ENCODE results near the gene NSRP1. TPM values are rescaled to one million over a fixed set of nuclear protein-coding genes. Genes with fewer than 3 reads are reported as not detected.
"Not testable (repeated sequence)": the region's sequence is repeated elsewhere in the genome, so short reads cannot be mapped to it uniquely, and the experiment has no call there.

The NSRP1 gene
- total RNA-seq, 1 donor from 2014 or later: 44.2 TPM

- TF ChIP-seq CTCF (IDR thresholded peaks at IDR 0.05): no peak
- intact Hi-C loops (cut with micrococcal nuclease): no loop called here
- no peaks in the 10 kb centered on the region for H3K27me3 Mint-ChIP-seq
- H3K4me1 Mint-ChIP-seq: peaks cover 3% of the 10 kb centered on the region
- H3K4me3 Mint-ChIP-seq: no peak overlapping the region
- peaks cover 53% of the 10 kb centered on the region for H3K36me3 Mint-ChIP-seq (ENCODE audit: low read depth)
- no peak for DNase-seq
- ATAC-seq (ENCODE audit: low read depth): no peak
- no peaks in the 10 kb centered on the region for H3K9me3 Mint-ChIP-seq
- CTCF ChIA-PET: interaction anchor here (1.1 to 1.7 kb wide), 2 partner anchors 8 to 27 kb away, joined by 4 to 7 read pairs; no protein-coding TSS in a partner anchor
- POLR2A ChIA-PET: interaction anchor here (0.6 kb wide), 1 partner anchor 40 kb away, joined by 3 read pairs; no protein-coding TSS in a partner anchor
- no peak overlapping the region for H3K27ac Mint-ChIP-seq
These were observed 16.0 kb downstream of the NSRP1 start for GRCh38 chr17:30132615-30133014.

- ChIA-PET CTCF (interaction anchor here (0.6 to 1.7 kb wide), 4 partner anchors 9 to 351 kb away, joined by 3 to 7 read pairs (median 4); no protein-coding TSS in a partner anchor), POLR2A (interaction anchor here (0.6 to 0.9 kb wide), 3 partner anchors 15 to 306 kb away, joined by 3 to 4 read pairs (median 3); no protein-coding TSS in a partner anchor)
- ATAC-seq (ENCODE audit: low read depth) (no peak), DNase-seq (no peak)
- peaks cover 7% of the 10 kb centered on the region for H3K4me1 Mint-ChIP-seq
- TF ChIP-seq CTCF (IDR thresholded peaks at IDR 0.05): no peak
- no peaks in the 10 kb centered on the region for H3K27me3 Mint-ChIP-seq
- no peak overlapping the region for H3K27ac Mint-ChIP-seq
- no peak overlapping the region for H3K4me3 Mint-ChIP-seq
- intact Hi-C loops (cut with micrococcal nuclease): no loop called here
- H3K9me3 Mint-ChIP-seq: no peaks in the 10 kb centered on the region
- peaks cover 57% of the 10 kb centered on the region for H3K36me3 Mint-ChIP-seq (ENCODE audit: low read depth)
These were observed 16.6 kb downstream of the NSRP1 start for GRCh38 chr17:30133197-30133596.

- no peak for DNase-seq
- H3K27ac Mint-ChIP-seq: no peak overlapping the region
- no peaks in the 10 kb centered on the region for H3K27me3 Mint-ChIP-seq
- intact Hi-C loops (cut with micrococcal nuclease): no loop called here
- H3K4me1 Mint-ChIP-seq: peaks cover 7% of the 10 kb centered on the region
- no peaks in the 10 kb centered on the region for H3K9me3 Mint-ChIP-seq
- H3K36me3 Mint-ChIP-seq (ENCODE audit: low read depth): peaks cover 57% of the 10 kb centered on the region
- ATAC-seq (ENCODE audit: low read depth): no peak
- TF ChIP-seq CTCF (IDR thresholded peaks at IDR 0.05): no peak
- POLR2A ChIA-PET: no interaction called here
- H3K4me3 Mint-ChIP-seq: no peak overlapping the region
- CTCF ChIA-PET: interaction anchor here (0.5 to 0.8 kb wide), 2 partner anchors 9 to 193 kb away, joined by 3 to 4 read pairs; no protein-coding TSS in a partner anchor
These were observed 17.9 kb downstream of the NSRP1 start for GRCh38 chr17:30134551-30134950.

- CTCF ChIA-PET: interaction anchor here (1.6 kb wide), 1 partner anchor 11 kb away, joined by 8 read pairs; no protein-coding TSS in a partner anchor
These were observed 20.5 kb downstream of the NSRP1 start for GRCh38 chr17:30137158-30137557.

GRCh38 chr17:30147860-30148259 lies 31.2 kb downstream of the NSRP1 start:
- H3K4me3 Mint-ChIP-seq; CTCF ChIA-PET; H3K9me3 Mint-ChIP-seq; ATAC-seq (ENCODE audit: low read depth); H3K27ac Mint-ChIP-seq; H3K27me3 Mint-ChIP-seq; intact Hi-C loops (cut with micrococcal nuclease); DNase-seq: not testable (repeated sequence)
- POLR2A ChIA-PET: interaction anchor here (0.7 kb wide), 1 partner anchor 214 kb away, joined by 3 read pairs; no protein-coding TSS in a partner anchor
- H3K36me3 Mint-ChIP-seq (ENCODE audit: low read depth): peaks cover 15% of the 10 kb centered on the region
- peaks cover 12% of the 10 kb centered on the region for H3K4me1 Mint-ChIP-seq

More at GRCh38 chr17:30137158-30137557, 20.5 kb downstream of the NSRP1 start:
- POLR2A ChIA-PET: no interaction called here
- Mint-ChIP-seq H3K4me1 (peaks cover 7% of the 10 kb centered on the region), H3K27ac (no peak overlapping the region), H3K4me3 (no peak overlapping the region), H3K36me3 (ENCODE audit: low read depth) (peaks cover 42% of the 10 kb centered on the region), H3K9me3 (no peaks in the 10 kb centered on the region), H3K27me3 (no peaks in the 10 kb centered on the region)
- no peak for DNase-seq
- ATAC-seq (ENCODE audit: low read depth): no peak
- no peak for TF ChIP-seq CTCF (IDR thresholded peaks at IDR 0.05)
- intact Hi-C loops (cut with micrococcal nuclease): no loop called here
